ENCODE measurements around the gene CDH15. TPM values are rescaled to one million over a fixed set of nuclear protein-coding genes. Genes with fewer than 3 reads are reported as not detected.

The CDH15 gene
- polyA plus RNA-seq, 1 donor from 2014 or later: not detected

DNA sequence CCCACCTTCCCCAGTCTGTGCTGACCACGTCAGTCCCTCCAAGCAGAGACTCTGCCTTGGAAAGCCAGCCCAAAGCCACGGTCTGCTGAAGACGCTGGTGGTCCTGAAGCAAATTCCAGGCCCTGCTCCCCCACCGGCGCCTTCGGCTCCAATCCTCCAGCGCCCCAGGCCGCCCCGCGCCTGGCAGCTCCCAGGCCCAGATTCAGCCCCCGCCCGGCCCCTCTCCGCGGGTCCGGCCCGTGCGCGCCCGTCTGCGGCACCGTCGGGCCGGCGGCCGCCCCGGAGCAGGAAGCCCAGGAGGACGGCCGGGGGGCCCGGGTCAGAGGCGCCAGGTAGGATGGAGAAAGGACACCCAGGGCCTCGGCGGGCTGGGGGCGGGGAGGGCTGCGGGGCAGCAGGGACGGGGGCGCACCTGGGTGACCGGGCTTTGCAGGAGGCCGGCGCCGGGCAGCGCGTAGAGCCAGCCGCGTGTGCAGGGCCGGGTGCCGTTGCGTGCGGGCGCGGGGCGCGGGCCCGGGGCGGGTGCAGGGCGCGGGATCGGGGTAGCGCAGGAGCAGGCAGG is 29.4 kb downstream of the CDH15 start:
- Histone ChIP-seq H3K36me3 (ENCODE audit: insufficient read depth, low read length) (no peaks in the 10 kb centered on the region), H3K9ac (ENCODE audit: low read length) (no peak overlapping the region), H3K4me2 (ENCODE audit: low read length) (no peak overlapping the region), H3K27ac (ENCODE audit: low read length) (no peak overlapping the region), H3K27me3 (ENCODE audit: insufficient read depth, low read depth, low read length) (peaks cover 53% of the 10 kb centered on the region), H3K9me2 (ENCODE audit: insufficient read depth, low read length) (no peaks in the 10 kb centered on the region), H2AFZ (ENCODE audit: low read depth, low read length) (no peak overlapping the region), H4K20me1 (ENCODE audit: insufficient read depth) (no peaks in the 10 kb centered on the region), H3F3A (ENCODE audit: insufficient read depth, low read length, poor library complexity, severe bottlenecking) (no peaks in the 10 kb centered on the region), H3K9me3 (ENCODE audit: low read length) (peaks cover 6% of the 10 kb centered on the region), H3K4me3 (ENCODE audit: low read length) (no peak overlapping the region), H3K79me2 (replicated peaks; ENCODE audit: insufficient read depth, low read length) (no peaks in the 10 kb centered on the region)
- TF ChIP-seq RAD21 (conservative IDR thresholded peaks at IDR 0.05) (no peak), EZH2 (IDR thresholded peaks at IDR 0.05; ENCODE audit: borderline replicate concordance, insufficient read depth, low read length, poor library complexity, severe bottlenecking) (peak; percentile 33)

- peak overlapping the region; percentile 55 for H3K4me3 ChIP-seq (ENCODE audit: low read length)
- H3K27me3 ChIP-seq (ENCODE audit: insufficient read depth, low read depth, low read length): peaks cover 53% of the 10 kb centered on the region
Observed at GRCh38 chr16:89201439-89202377, 30.2 kb downstream of the CDH15 start.

GRCh38 chr16:89202422-89203215 is 31.1 kb downstream of the CDH15 start:
- Histone ChIP-seq H3K4me2 (ENCODE audit: low read length) (no peak overlapping the region), H3K79me2 (replicated peaks; ENCODE audit: insufficient read depth, low read length) (no peaks in the 10 kb centered on the region), H3K4me3 (ENCODE audit: low read length) (peak overlapping the region; percentile 53), H3K27ac (ENCODE audit: low read length) (no peak overlapping the region), H3K9me2 (ENCODE audit: insufficient read depth, low read length) (no peaks in the 10 kb centered on the region), H3K9ac (ENCODE audit: low read length) (no peak overlapping the region), H3K27me3 (ENCODE audit: insufficient read depth, low read depth, low read length) (peaks cover 53% of the 10 kb centered on the region), H2AFZ (ENCODE audit: low read depth, low read length) (no peak overlapping the region), H4K20me1 (ENCODE audit: insufficient read depth) (no peaks in the 10 kb centered on the region), H3K36me3 (ENCODE audit: insufficient read depth, low read length) (no peaks in the 10 kb centered on the region), H3F3A (ENCODE audit: insufficient read depth, low read length, poor library complexity, severe bottlenecking) (no peaks in the 10 kb centered on the region), H3K9me3 (ENCODE audit: low read length) (peaks cover 6% of the 10 kb centered on the region)
- TF ChIP-seq RAD21 (conservative IDR thresholded peaks at IDR 0.05) (no peak), EZH2 (IDR thresholded peaks at IDR 0.05; ENCODE audit: borderline replicate concordance, insufficient read depth, low read length, poor library complexity, severe bottlenecking) (peak; percentile 14)

More at GRCh38 chr16:89201439-89202377, 30.2 kb downstream of the CDH15 start:
- H3K36me3 ChIP-seq (ENCODE audit: insufficient read depth, low read length): no peaks in the 10 kb centered on the region
- H3K27ac ChIP-seq (ENCODE audit: low read length): no peak overlapping the region
- no peaks in the 10 kb centered on the region for H4K20me1 ChIP-seq (ENCODE audit: insufficient read depth)
- no peaks in the 10 kb centered on the region for H3K79me2 ChIP-seq (replicated peaks; ENCODE audit: insufficient read depth, low read length)
- H3F3A ChIP-seq (ENCODE audit: insufficient read depth, low read length, poor library complexity, severe bottlenecking): no peaks in the 10 kb centered on the region
- no peaks in the 10 kb centered on the region for H3K9me2 ChIP-seq (ENCODE audit: insufficient read depth, low read length)
- no peak for TF ChIP-seq EZH2 (IDR thresholded peaks at IDR 0.05; ENCODE audit: borderline replicate concordance, insufficient read depth, low read length, poor library complexity, severe bottlenecking)
- TF ChIP-seq MXI1 (conservative IDR thresholded peaks at IDR 0.05; ENCODE audit: poor library complexity, severe bottlenecking): no peak
- peaks cover 6% of the 10 kb centered on the region for H3K9me3 ChIP-seq (ENCODE audit: low read length)
- H3K9ac ChIP-seq (ENCODE audit: low read length): no peak overlapping the region
- no peak overlapping the region for H3K4me2 ChIP-seq (ENCODE audit: low read length)
- no peak overlapping the region for H2AFZ ChIP-seq (ENCODE audit: low read depth, low read length)

DNA sequence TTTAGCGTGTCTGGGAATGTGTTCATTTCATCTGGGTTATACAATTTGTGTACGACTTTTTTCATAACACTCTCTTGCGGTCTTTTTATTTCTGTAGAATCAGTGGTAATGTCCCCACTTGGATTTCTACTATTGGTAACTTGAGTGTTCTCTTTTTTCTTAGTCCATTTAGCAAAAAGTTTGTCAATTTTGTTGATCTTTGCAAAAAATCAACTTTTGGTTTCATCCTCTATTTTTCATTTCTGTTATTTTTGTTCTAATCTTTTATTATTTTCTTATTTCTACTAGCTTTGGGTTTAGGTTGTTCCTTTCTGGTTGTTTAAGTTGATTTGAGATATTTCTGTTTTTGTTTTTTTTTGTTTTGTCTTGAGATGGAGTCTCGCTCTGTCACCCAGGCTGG is 36.4 kb downstream of the CDH15 start:
- H3K9me3 ChIP-seq (ENCODE audit: low read length): peaks cover under 1% of the 10 kb centered on the region
- no peak overlapping the region for H3K9ac ChIP-seq (ENCODE audit: low read length)
- H3K27ac ChIP-seq (ENCODE audit: low read length): no peak overlapping the region
- no peak overlapping the region for H2AFZ ChIP-seq (ENCODE audit: low read depth, low read length)
- H3K4me3 ChIP-seq (ENCODE audit: low read length): no peak overlapping the region
- H3K79me2 ChIP-seq (replicated peaks; ENCODE audit: insufficient read depth, low read length): no peaks in the 10 kb centered on the region
- H3K4me2 ChIP-seq (ENCODE audit: low read length): no peak overlapping the region
- TF ChIP-seq CTCF (IDR thresholded peaks at IDR 0.05; ENCODE audit: poor library complexity, severe bottlenecking): no peak
- TF ChIP-seq TAF1 (IDR thresholded peaks at IDR 0.05; ENCODE audit: low read depth): no peak
- TF ChIP-seq EZH2 (IDR thresholded peaks at IDR 0.05; ENCODE audit: borderline replicate concordance, insufficient read depth, low read length, poor library complexity, severe bottlenecking): no peak
- TF ChIP-seq, protein P1, sequence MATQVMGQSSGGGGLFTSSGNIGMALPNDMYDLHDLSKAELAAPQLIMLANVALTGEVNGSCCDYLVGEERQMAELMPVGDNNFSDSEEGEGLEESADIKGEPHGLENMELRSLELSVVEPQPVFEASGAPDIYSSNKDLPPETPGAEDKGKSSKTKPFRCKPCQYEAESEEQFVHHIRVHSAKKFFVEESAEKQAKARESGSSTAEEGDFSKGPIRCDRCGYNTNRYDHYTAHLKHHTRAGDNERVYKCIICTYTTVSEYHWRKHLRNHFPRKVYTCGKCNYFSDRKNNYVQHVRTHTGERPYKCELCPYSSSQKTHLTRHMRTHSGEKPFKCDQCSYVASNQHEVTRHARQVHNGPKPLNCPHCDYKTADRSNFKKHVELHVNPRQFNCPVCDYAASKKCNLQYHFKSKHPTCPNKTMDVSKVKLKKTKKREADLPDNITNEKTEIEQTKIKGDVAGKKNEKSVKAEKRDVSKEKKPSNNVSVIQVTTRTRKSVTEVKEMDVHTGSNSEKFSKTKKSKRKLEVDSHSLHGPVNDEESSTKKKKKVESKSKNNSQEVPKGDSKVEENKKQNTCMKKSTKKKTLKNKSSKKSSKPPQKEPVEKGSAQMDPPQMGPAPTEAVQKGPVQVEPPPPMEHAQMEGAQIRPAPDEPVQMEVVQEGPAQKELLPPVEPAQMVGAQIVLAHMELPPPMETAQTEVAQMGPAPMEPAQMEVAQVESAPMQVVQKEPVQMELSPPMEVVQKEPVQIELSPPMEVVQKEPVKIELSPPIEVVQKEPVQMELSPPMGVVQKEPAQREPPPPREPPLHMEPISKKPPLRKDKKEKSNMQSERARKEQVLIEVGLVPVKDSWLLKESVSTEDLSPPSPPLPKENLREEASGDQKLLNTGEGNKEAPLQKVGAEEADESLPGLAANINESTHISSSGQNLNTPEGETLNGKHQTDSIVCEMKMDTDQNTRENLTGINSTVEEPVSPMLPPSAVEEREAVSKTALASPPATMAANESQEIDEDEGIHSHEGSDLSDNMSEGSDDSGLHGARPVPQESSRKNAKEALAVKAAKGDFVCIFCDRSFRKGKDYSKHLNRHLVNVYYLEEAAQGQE (IDR thresholded peaks at IDR 0.05; ENCODE audit: borderline replicate concordance): no peak
- TF ChIP-seq MXI1 (conservative IDR thresholded peaks at IDR 0.05; ENCODE audit: poor library complexity, severe bottlenecking): no peak
- no peaks in the 10 kb centered on the region for H3F3A ChIP-seq (ENCODE audit: insufficient read depth, low read length, poor library complexity, severe bottlenecking)
- H3K9me2 ChIP-seq (ENCODE audit: insufficient read depth, low read length): no peaks in the 10 kb centered on the region
- no peaks in the 10 kb centered on the region for H4K20me1 ChIP-seq (ENCODE audit: insufficient read depth)
- H3K27me3 ChIP-seq (ENCODE audit: insufficient read depth, low read depth, low read length): peaks cover 19% of the 10 kb centered on the region
- H3K36me3 ChIP-seq (ENCODE audit: insufficient read depth, low read length): no peaks in the 10 kb centered on the region

Data from neural cell (in vitro differentiated cells).